Measurements from ENCODE around the gene CACNA1H.

CACNA1H gene

GRCh38 chr16:1171001-1171400 is 18.1 kb downstream of the CACNA1H start:
- DNase-seq (ENCODE audit: extremely low read depth in 1 of 2, low read depth in 1 of 2) = no peak

- DNase-seq (ENCODE audit: extremely low read depth in 1 of 2, low read depth in 1 of 2) = no peak
Observed at GRCh38 chr16:1171854-1172428, 19.0 kb downstream of the CACNA1H start.

GRCh38 chr16:1172651-1173050 is 19.7 kb downstream of the CACNA1H start:
- no peak for DNase-seq (ENCODE audit: extremely low read depth in 1 of 2, low read depth in 1 of 2)

GRCh38 chr16:1173788-1174451 is 21.0 kb downstream of the CACNA1H start:
- no peak for DNase-seq (ENCODE audit: extremely low read depth in 1 of 2, low read depth in 1 of 2)

- DNase-seq (ENCODE audit: extremely low read depth in 1 of 2, low read depth in 1 of 2) = no peak
Observed at GRCh38 chr16:1174477-1175357, 21.8 kb downstream of the CACNA1H start.

- DNase-seq (ENCODE audit: extremely low read depth in 1 of 2, low read depth in 1 of 2) = no peak
Observed at GRCh38 chr16:1175566-1176279, 22.8 kb downstream of the CACNA1H start.

- no peak for DNase-seq (ENCODE audit: extremely low read depth in 1 of 2, low read depth in 1 of 2)
Observed at GRCh38 chr16:1176280-1176897, 23.5 kb downstream of the CACNA1H start.

- no peak for DNase-seq (ENCODE audit: extremely low read depth in 1 of 2, low read depth in 1 of 2)
Observed at GRCh38 chr16:1177053-1177452, 24.1 kb downstream of the CACNA1H start.

GRCh38 chr16:1177750-1178149 is 24.8 kb downstream of the CACNA1H start:
- no peak for DNase-seq (ENCODE audit: extremely low read depth in 1 of 2, low read depth in 1 of 2)

- no peak for DNase-seq (ENCODE audit: extremely low read depth in 1 of 2, low read depth in 1 of 2)
Observed at GRCh38 chr16:1178295-1178910, 25.5 kb downstream of the CACNA1H start.

- DNase-seq (ENCODE audit: extremely low read depth in 1 of 2, low read depth in 1 of 2) = no peak
Observed at GRCh38 chr16:1180549-1181403, 27.9 kb downstream of the CACNA1H start.

GRCh38 chr16:1181404-1182315 is 28.8 kb downstream of the CACNA1H start:
- no peak for DNase-seq (ENCODE audit: extremely low read depth in 1 of 2, low read depth in 1 of 2)

GRCh38 chr16:1182316-1182671 is 29.4 kb downstream of the CACNA1H start:
- no peak for DNase-seq (ENCODE audit: extremely low read depth in 1 of 2, low read depth in 1 of 2)

- no peak for DNase-seq (ENCODE audit: extremely low read depth in 1 of 2, low read depth in 1 of 2)
Observed at GRCh38 chr16:1182950-1183907, 30.3 kb downstream of the CACNA1H start.

GRCh38 chr16:1184156-1184868 is 31.4 kb downstream of the CACNA1H start:
- DNase-seq (ENCODE audit: extremely low read depth in 1 of 2, low read depth in 1 of 2) = no peak

GRCh38 chr16:1184980-1185379 is 32.1 kb downstream of the CACNA1H start:
- DNase-seq (ENCODE audit: extremely low read depth in 1 of 2, low read depth in 1 of 2) = no peak
